ENCODE data around the gene SPRR5.

The SPRR5 gene

DNA sequence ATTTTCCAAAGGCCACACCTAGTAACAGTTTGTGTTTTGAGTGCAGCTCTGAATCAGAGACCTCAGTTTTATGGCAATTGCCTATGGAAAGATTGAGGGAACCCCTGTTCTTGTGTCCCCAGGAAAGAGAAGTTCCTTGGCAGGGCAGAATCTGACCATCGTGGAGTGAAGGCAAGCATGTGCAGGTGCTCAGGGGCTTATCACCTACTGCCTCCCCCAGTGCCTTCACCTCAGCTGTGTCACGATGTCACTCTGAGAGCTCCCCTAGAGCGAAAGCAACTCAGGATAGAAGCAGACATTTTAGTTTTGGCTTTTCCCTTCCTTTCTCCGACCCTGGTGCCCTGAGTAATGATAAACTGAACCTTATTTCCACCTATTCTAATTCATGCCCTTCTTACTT, 35.1 kb downstream of the SPRR5 start:
- no peaks in the 10 kb centered on the region for H3K36me3 ChIP-seq (ENCODE audit: insufficient read depth, low read length)
- H3K4me3 ChIP-seq = no peak overlapping the region
- no peak overlapping the region for H3K9ac ChIP-seq (ENCODE audit: insufficient read length)
- H3K27ac ChIP-seq = no peak overlapping the region
- H3K9me3 ChIP-seq (ENCODE audit: low read depth, low read length) = no peaks in the 10 kb centered on the region
- no peak for DNase-seq (ENCODE audit: low read depth, low spot score)
- TF ChIP-seq POLR2AphosphoS5 (IDR thresholded peaks at IDR 0.05; ENCODE audit: borderline replicate concordance, low read depth, low read length) = no peak
- TF ChIP-seq FOXP2 (optimal IDR thresholded peaks at IDR 0.05; ENCODE audit: control extremely low read depth, extremely low read length, insufficient read depth) = no peak
- TF ChIP-seq EZH2 (IDR thresholded peaks at IDR 0.05) = no peak

DNA sequence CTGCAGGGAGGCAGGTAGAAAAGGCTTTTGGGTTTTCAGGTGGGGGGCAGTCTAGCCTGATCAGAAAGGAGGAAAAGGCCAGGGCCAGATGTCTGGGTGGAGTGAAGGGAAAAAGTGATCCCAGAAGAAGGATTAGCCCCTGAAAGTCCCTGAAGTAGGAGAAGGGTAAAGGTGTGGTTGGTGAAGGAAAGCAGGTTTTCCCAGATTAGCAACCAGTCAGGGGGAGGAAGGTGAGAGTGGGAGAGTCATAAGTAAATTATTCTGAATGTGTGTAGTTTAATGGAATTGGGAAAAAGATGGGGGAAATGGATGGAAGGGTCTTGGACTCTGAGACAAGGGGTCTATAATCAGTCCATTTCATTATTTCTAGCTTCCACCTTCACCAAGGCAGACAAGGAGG, 36.2 kb downstream of the SPRR5 start:
- Histone ChIP-seq H3K9me3 (ENCODE audit: low read depth, low read length) (no peaks in the 10 kb centered on the region), H3K27ac (no peak overlapping the region), H3K4me3 (no peak overlapping the region), H3K9ac (ENCODE audit: insufficient read length) (no peak overlapping the region), H3K36me3 (ENCODE audit: insufficient read depth, low read length) (no peaks in the 10 kb centered on the region)
- DNase-seq (ENCODE audit: low read depth, low spot score) = no peak
- TF ChIP-seq POLR2AphosphoS5 (IDR thresholded peaks at IDR 0.05; ENCODE audit: borderline replicate concordance, low read depth, low read length) (no peak), FOXP2 (optimal IDR thresholded peaks at IDR 0.05; ENCODE audit: control extremely low read depth, extremely low read length, insufficient read depth) (no peak), EZH2 (IDR thresholded peaks at IDR 0.05) (no peak)

- DNase-seq (ENCODE audit: low read depth, low spot score) = no peak
- no peak within 1 kb of the TSS for H3K4me3 ChIP-seq
- no peak within 1 kb of the TSS for H3K9ac ChIP-seq (ENCODE audit: insufficient read length)
- H3K36me3 ChIP-seq (ENCODE audit: insufficient read depth, low read length) = no peaks in the 10 kb centered on the region
- TF ChIP-seq EZH2 (IDR thresholded peaks at IDR 0.05) = no peak
- TF ChIP-seq POLR2AphosphoS5 (IDR thresholded peaks at IDR 0.05; ENCODE audit: borderline replicate concordance, low read depth, low read length) = no peak
- TF ChIP-seq FOXP2 (optimal IDR thresholded peaks at IDR 0.05; ENCODE audit: control extremely low read depth, extremely low read length, insufficient read depth) = no peak
- no peaks in the 10 kb centered on the region for H3K9me3 ChIP-seq (ENCODE audit: low read depth, low read length)
- no peak within 1 kb of the TSS for H3K27ac ChIP-seq
These were observed 36.7 kb downstream of the SPRR5 start, which contains the start of gene SPRR1A for GRCh38 chr1:152983743-152984142. TSS of gene SPRR1A (plus strand) at chr1:152984081. CDS start at chr1:152985231, 1,150 bp downstream.

DNA sequence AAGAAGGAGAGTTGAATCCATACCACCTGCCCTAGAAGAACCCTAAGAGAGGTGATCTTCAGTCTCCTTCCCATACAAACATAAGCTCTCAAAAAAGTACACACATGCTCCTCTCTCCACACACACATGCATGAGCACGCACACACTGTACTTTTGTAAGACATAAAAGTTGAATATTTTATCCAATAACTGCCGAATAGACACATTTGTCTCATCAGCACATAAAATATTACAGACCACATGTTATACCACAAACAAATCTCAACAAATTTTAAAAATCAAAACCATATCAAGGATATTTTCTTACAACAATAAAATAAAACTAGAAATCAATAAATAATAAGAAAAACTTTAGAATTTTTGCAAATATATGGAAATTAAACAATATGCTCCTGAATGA, 39.6 kb downstream of the SPRR5 start:
- Histone ChIP-seq H3K36me3 (ENCODE audit: insufficient read depth, low read length) (no peaks in the 10 kb centered on the region), H3K9me3 (ENCODE audit: low read depth, low read length) (no peaks in the 10 kb centered on the region), H3K9ac (ENCODE audit: insufficient read length) (no peak overlapping the region), H3K4me3 (no peak overlapping the region), H3K27ac (no peak overlapping the region)
- TF ChIP-seq FOXP2 (optimal IDR thresholded peaks at IDR 0.05; ENCODE audit: control extremely low read depth, extremely low read length, insufficient read depth) = no peak
- no peak for TF ChIP-seq POLR2AphosphoS5 (IDR thresholded peaks at IDR 0.05; ENCODE audit: borderline replicate concordance, low read depth, low read length)
- no peak for TF ChIP-seq EZH2 (IDR thresholded peaks at IDR 0.05)
- DNase-seq (ENCODE audit: low read depth, low spot score) = no peak

DNA sequence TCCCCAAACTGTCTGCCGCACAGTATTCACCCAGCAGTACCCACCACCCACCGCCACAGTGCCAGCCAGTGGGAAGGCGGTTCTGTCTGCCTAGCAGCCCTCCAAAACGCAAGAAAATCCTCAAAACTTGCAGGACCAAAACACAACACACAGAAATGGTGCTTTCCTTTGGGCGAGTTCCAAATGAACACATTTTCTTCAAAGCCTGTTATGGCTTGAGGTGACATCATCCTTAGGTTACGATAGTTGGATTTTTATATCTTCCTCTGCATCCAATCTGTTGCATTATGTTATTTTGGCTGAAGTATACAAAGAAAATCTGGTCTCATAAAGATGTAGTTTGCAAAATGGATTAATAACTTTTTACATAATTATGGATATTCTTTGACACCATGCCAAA, 46.2 kb downstream of the SPRR5 start:
- Histone ChIP-seq H3K4me3 (no peak overlapping the region), H3K9me3 (ENCODE audit: low read depth, low read length) (no peaks in the 10 kb centered on the region), H3K27ac (no peak overlapping the region), H3K36me3 (ENCODE audit: insufficient read depth, low read length) (no peaks in the 10 kb centered on the region), H3K9ac (ENCODE audit: insufficient read length) (no peak overlapping the region)
- TF ChIP-seq POLR2AphosphoS5 (IDR thresholded peaks at IDR 0.05; ENCODE audit: borderline replicate concordance, low read depth, low read length) (no peak), FOXP2 (optimal IDR thresholded peaks at IDR 0.05; ENCODE audit: control extremely low read depth, extremely low read length, insufficient read depth) (no peak), EZH2 (IDR thresholded peaks at IDR 0.05) (no peak)
- DNase-seq (ENCODE audit: low read depth, low spot score) = no peak

GRCh38 chr1:152995842-152996241, 48.8 kb downstream of the SPRR5 start:
- H3K36me3 ChIP-seq (ENCODE audit: insufficient read depth, low read length) = no peaks in the 10 kb centered on the region
- no peak overlapping the region for H3K9ac ChIP-seq (ENCODE audit: insufficient read length)
- H3K4me3 ChIP-seq = no peak overlapping the region
- H3K27ac ChIP-seq = no peak overlapping the region
- TF ChIP-seq EZH2 (IDR thresholded peaks at IDR 0.05) = no peak
- TF ChIP-seq FOXP2 (optimal IDR thresholded peaks at IDR 0.05; ENCODE audit: control extremely low read depth, extremely low read length, insufficient read depth) = no peak
- TF ChIP-seq POLR2AphosphoS5 (IDR thresholded peaks at IDR 0.05; ENCODE audit: borderline replicate concordance, low read depth, low read length) = no peak
- no peaks in the 10 kb centered on the region for H3K9me3 ChIP-seq (ENCODE audit: low read depth, low read length)
- no peak for DNase-seq (ENCODE audit: low read depth, low spot score)

DNA sequence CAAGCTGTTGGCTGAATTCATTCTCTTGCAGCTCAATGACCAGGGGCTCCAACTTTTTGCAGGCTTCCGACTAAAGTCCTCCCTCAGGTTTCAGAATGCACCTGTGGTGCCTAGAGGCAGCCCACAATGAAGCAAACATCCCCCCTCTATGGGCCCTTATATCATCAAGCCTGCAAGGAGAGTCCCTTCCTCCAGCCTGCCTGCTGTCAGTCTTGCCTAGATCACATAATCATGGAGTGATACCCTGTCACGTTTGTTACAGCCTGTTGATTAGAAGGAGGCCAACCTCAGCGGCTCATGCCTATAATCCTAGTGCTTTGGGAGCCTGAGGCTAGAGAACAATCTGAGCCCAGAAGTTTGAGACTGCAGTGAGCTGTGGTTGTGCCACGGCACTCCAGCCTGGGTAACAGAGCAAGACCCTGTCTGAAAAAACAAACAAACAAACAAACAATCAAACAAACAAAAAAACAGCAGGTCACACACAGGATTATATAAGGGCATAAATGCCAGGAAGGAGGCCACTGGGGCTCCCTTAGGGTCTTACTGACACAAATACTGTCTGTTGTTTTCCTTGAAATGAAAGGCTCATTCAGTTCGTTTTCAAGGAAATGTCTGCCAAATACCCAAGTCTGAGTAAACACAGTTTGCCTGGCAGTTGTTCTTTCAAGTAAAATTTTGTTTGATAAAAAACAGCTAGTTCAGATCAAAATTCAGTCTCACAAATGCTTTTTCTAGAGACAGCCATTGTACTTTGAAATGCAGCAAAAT, 49.8 kb downstream of the SPRR5 start:
- H3K36me3 ChIP-seq (ENCODE audit: insufficient read depth, low read length) = no peaks in the 10 kb centered on the region
- no peak overlapping the region for H3K9ac ChIP-seq (ENCODE audit: insufficient read length)
- no peaks in the 10 kb centered on the region for H3K9me3 ChIP-seq (ENCODE audit: low read depth, low read length)
- H3K4me3 ChIP-seq = no peak overlapping the region
- H3K27ac ChIP-seq = no peak overlapping the region
- no peak for DNase-seq (ENCODE audit: low read depth, low spot score)
- TF ChIP-seq EZH2 (IDR thresholded peaks at IDR 0.05) = no peak
- no peak for TF ChIP-seq FOXP2 (optimal IDR thresholded peaks at IDR 0.05; ENCODE audit: control extremely low read depth, extremely low read length, insufficient read depth)
- TF ChIP-seq POLR2AphosphoS5 (IDR thresholded peaks at IDR 0.05; ENCODE audit: borderline replicate concordance, low read depth, low read length) = no peak

GRCh38 chr1:152997901-152998300, 50.9 kb downstream of the SPRR5 start:
- Histone ChIP-seq H3K36me3 (ENCODE audit: insufficient read depth, low read length) (no peaks in the 10 kb centered on the region), H3K27ac (no peak overlapping the region)
- TF ChIP-seq POLR2AphosphoS5 (IDR thresholded peaks at IDR 0.05; ENCODE audit: borderline replicate concordance, low read depth, low read length) = no peak
- no peak for TF ChIP-seq EZH2 (IDR thresholded peaks at IDR 0.05)
- TF ChIP-seq FOXP2 (optimal IDR thresholded peaks at IDR 0.05; ENCODE audit: control extremely low read depth, extremely low read length, insufficient read depth) = no peak

More at GRCh38 chr1:152997901-152998300, 50.9 kb downstream of the SPRR5 start:
- H3K9me3 ChIP-seq (ENCODE audit: low read depth, low read length) = no peaks in the 10 kb centered on the region
- no peak for DNase-seq (ENCODE audit: low read depth, low spot score)
- H3K4me3 ChIP-seq = no peak overlapping the region
- H3K9ac ChIP-seq (ENCODE audit: insufficient read length) = no peak overlapping the region

All from SK-N-MC (cell line).